Caco-2 (cell line): ENCODE results near the gene SPDYE5. TPM values are rescaled to one million over a fixed set of nuclear protein-coding genes. Genes with fewer than 3 reads are reported as not detected.

Source experiments
- BruUV-seq: library from RNA; stranded (reverse); fragments of 400-500 nt; replicated peaks from 2 replicates; lab custom pipeline; 2021; lab: Mats Ljungman, UMichigan
- CTCF ChIA-PET: fragments of 300-600 bp; sonication (Branson Sonifier 250); formaldehyde crosslinking; loops from one replicate; lab custom pipeline; 2022; ENCODE audit warnings: antibody characterized with exemption; lab: Charles Lee
- POLR2A ChIA-PET: fragments of 300-600 bp; sonication (Branson Sonifier 250); formaldehyde crosslinking; loops from one replicate; lab custom pipeline; 2022; ENCODE audit warnings: antibody characterized with exemption; lab: Charles Lee
- DNase-seq, 2 experiments: peaks; one replicate each; pipeline versions ENCODE4 v3.0.0 to v3.0.0-alpha.2; 2020 to 2022
- H3K27me3 ChIP-seq: replicated peaks from 2 replicates; pipeline ENCODE4 v1.6.0; 2011; ENCODE audit warnings: low read length; ENCODE audit not compliant: control insufficient read depth, insufficient read depth
- H3K36me3 ChIP-seq: 2 replicates; pipeline ENCODE4 v1.5.1; 2011; ENCODE audit warnings: low read length; ENCODE audit not compliant: control insufficient read depth, insufficient read depth
- H3K4me1 ChIP-seq: fragments of 250-450 bp; sonication (Bioruptor Pico); 2 replicates; pipeline ENCODE4 v1.5.1; 2020; ENCODE audit warnings: mild to moderate bottlenecking
- H3K4me3 ChIP-seq: 2 replicates; pipeline ENCODE4 v1.5.1; 2011; ENCODE audit warnings: low read depth, mild to moderate bottlenecking, control low read depth, low read length
- H3K9me3 ChIP-seq: fragments of 250-450 bp; sonication (Bioruptor Pico); 2 replicates; pipeline ENCODE4 v1.5.1; 2020; ENCODE audit warnings: mild to moderate bottlenecking, moderate library complexity
- H3K27ac Mint-ChIP-seq: one replicate; pipeline ENCODE4 v1.8.0; 2022; ENCODE audit warnings: mixed read lengths; ENCODE audit not compliant: unreplicated experiment
- H3K27me3 Mint-ChIP-seq: one replicate; pipeline ENCODE4 v1.8.0; 2022; ENCODE audit warnings: mixed read lengths; ENCODE audit not compliant: insufficient read depth, unreplicated experiment
- H3K36me3 Mint-ChIP-seq: one replicate; pipeline ENCODE4 v1.8.0; 2022; ENCODE audit warnings: mild to moderate bottlenecking, mixed read lengths; ENCODE audit not compliant: insufficient read depth, unreplicated experiment
- H3K4me1 Mint-ChIP-seq: one replicate; pipeline ENCODE4 v1.8.0; 2022; ENCODE audit warnings: low read depth, mixed read lengths; ENCODE audit not compliant: unreplicated experiment
- H3K4me3 Mint-ChIP-seq: one replicate; pipeline ENCODE4 v1.8.0; 2022; ENCODE audit warnings: mild to moderate bottlenecking, moderate library complexity, mixed read lengths; ENCODE audit not compliant: unreplicated experiment
- H3K9me3 Mint-ChIP-seq: one replicate; pipeline ENCODE4 v1.8.0; 2022; ENCODE audit warnings: mixed read lengths; ENCODE audit not compliant: unreplicated experiment
- CTCF ChIP-seq, 2 experiments: fragments of 200-600 bp in 1 of 2; IDR thresholded peaks; 1 replicate in 1 of 2; 2 replicates in 1 of 2; pipeline versions ENCODE4 v1.5.1 to v1.8.0; 2011 to 2022; ENCODE audit warnings: antibody characterized with exemption in 1 of 2, control low read depth in 1 of 2, inconsistent platforms in 1 of 2, low read depth in 1 of 2, low read length in 1 of 2, mild to moderate bottlenecking in 1 of 2, moderate library complexity in 1 of 2; ENCODE audit not compliant: insufficient read depth in 1 of 2, severe bottlenecking in 1 of 2, unreplicated experiment in 1 of 2
- intact Hi-C: fragments of 100-400 bp; cut with micrococcal nuclease; formaldehyde crosslinking; loops from one replicate; pipeline ENCODE4 v1.10.0; 2022; ENCODE audit not compliant: unreplicated experiment
- total RNA-seq: library from RNA; stranded (reverse); gene quantifications from 2 replicates; pipeline ENCODE4 v1.2.3, GENCODE V29; 2022

The SPDYE5 gene
- total RNA-seq, 1 experiment from 2014 or later = not detected

GRCh38 chr7:75532639-75533038, 40.5 kb downstream of the SPDYE5 start:
- peaks cover 7% of the 10 kb centered on the region for H3K4me1 Mint-ChIP-seq
- no peaks in the 10 kb centered on the region for H3K27me3 Mint-ChIP-seq
- no peaks in the 10 kb centered on the region for H3K9me3 ChIP-seq
- TF ChIP-seq CTCF (IDR thresholded peaks at IDR 0.05; ENCODE audit: insufficient read depth in 1 of 2, low read depth in 1 of 2, low read length in 1 of 2, severe bottlenecking in 1 of 2, unreplicated experiment in 1 of 2) = no peak
- no TSS peak for BruUV-seq
- no peaks in the 10 kb centered on the region for H3K4me1 ChIP-seq
- intact Hi-C loops = no loop called here
- H3K4me3 Mint-ChIP-seq = no peak overlapping the region
- no peaks in the 10 kb centered on the region for H3K27me3 ChIP-seq
- no peaks in the 10 kb centered on the region for H3K9me3 Mint-ChIP-seq
- H3K4me3 ChIP-seq = no peak overlapping the region
- H3K36me3 ChIP-seq = no peaks in the 10 kb centered on the region
- peaks cover 8% of the 10 kb centered on the region for H3K36me3 Mint-ChIP-seq
- CTCF ChIA-PET = no interaction called here
- DNase-seq = no peak
- H3K27ac Mint-ChIP-seq = no peak overlapping the region
- POLR2A ChIA-PET = interaction anchor here (0.6 kb wide), 1 partner anchor 208 kb away, joined by 3 read pairs; no protein-coding TSS in a partner anchor

- H3K4me1 ChIP-seq = no peaks in the 10 kb centered on the region
- Mint-ChIP-seq H3K27me3 (no peaks in the 10 kb centered on the region), H3K27ac (no peak overlapping the region), H3K36me3 (no peaks in the 10 kb centered on the region), H3K4me3 (no peak overlapping the region), H3K4me1 (peaks cover 7% of the 10 kb centered on the region), H3K9me3 (no peaks in the 10 kb centered on the region)
- TF ChIP-seq CTCF (IDR thresholded peaks at IDR 0.05; ENCODE audit: insufficient read depth in 1 of 2, low read depth in 1 of 2, low read length in 1 of 2, severe bottlenecking in 1 of 2, unreplicated experiment in 1 of 2) = no peak
- H3K27me3 ChIP-seq = no peaks in the 10 kb centered on the region
- no peak overlapping the region for H3K4me3 ChIP-seq
- CTCF ChIA-PET = no interaction called here
- BruUV-seq = no TSS peak
- no peaks in the 10 kb centered on the region for H3K9me3 ChIP-seq
- intact Hi-C loops = no loop called here
- no peak for DNase-seq
- POLR2A ChIA-PET = no interaction called here
- H3K36me3 ChIP-seq = no peaks in the 10 kb centered on the region
Measured at GRCh38 chr7:75533926-75534325, 41.8 kb downstream of the SPDYE5 start.

GRCh38 chr7:75534727-75535307, 42.7 kb downstream of the SPDYE5 start:
- DNase-seq = no peak
- no peaks in the 10 kb centered on the region for H3K9me3 ChIP-seq
- CTCF ChIA-PET = interaction anchor here (0.6 kb wide), 1 partner anchor 9 kb away, joined by 7 read pairs; no protein-coding TSS in a partner anchor

More at GRCh38 chr7:75534727-75535307, 42.7 kb downstream of the SPDYE5 start:
- TSS peak; percentile 21 for BruUV-seq
- Mint-ChIP-seq H3K4me3 (no peak overlapping the region), H3K27me3 (no peaks in the 10 kb centered on the region), H3K4me1 (peaks cover 7% of the 10 kb centered on the region), H3K9me3 (no peaks in the 10 kb centered on the region), H3K36me3 (no peaks in the 10 kb centered on the region), H3K27ac (no peak overlapping the region)
- TF ChIP-seq CTCF (IDR thresholded peaks at IDR 0.05; ENCODE audit: insufficient read depth in 1 of 2, low read depth in 1 of 2, low read length in 1 of 2, severe bottlenecking in 1 of 2, unreplicated experiment in 1 of 2) = no peak
- Histone ChIP-seq H3K4me1 (no peaks in the 10 kb centered on the region), H3K36me3 (no peaks in the 10 kb centered on the region), H3K27me3 (no peaks in the 10 kb centered on the region), H3K4me3 (no peak overlapping the region)
- POLR2A ChIA-PET = no interaction called here
- intact Hi-C loops = no loop called here
